ENCODE results near the gene BST2. TPM values are rescaled to one million over a fixed set of nuclear protein-coding genes. Genes with fewer than 3 reads are reported as not detected.

Gene BST2
- total RNA-seq, 1 experiment from 2014 or later = 0.84 TPM

GRCh38 chr19:17389288-17389687, 16.1 kb downstream of the BST2 start:
- Histone ChIP-seq H3K9me3 (ENCODE audit: low read length) (no peaks in the 10 kb centered on the region), H3K4me3 (ENCODE audit: low read length) (no peak overlapping the region), H3K79me2 (ENCODE audit: low read length) (no peaks in the 10 kb centered on the region), H3F3A (ENCODE audit: low read length, unreplicated experiment) (no peaks in the 10 kb centered on the region), H2AFZ (ENCODE audit: low read length) (no peak overlapping the region), H3K27ac (ENCODE audit: low read length) (no peak overlapping the region), H3K36me3 (ENCODE audit: low read depth, low read length) (no peaks in the 10 kb centered on the region), H3K27me3 (ENCODE audit: low read length) (no peaks in the 10 kb centered on the region), H3K9me2 (replicated peaks; ENCODE audit: low read length) (no peaks in the 10 kb centered on the region), H3K9ac (ENCODE audit: low read length) (no peak overlapping the region), H4K20me1 (ENCODE audit: low read length) (no peaks in the 10 kb centered on the region), H3K4me1 (ENCODE audit: insufficient read depth, low read length) (peaks cover 11% of the 10 kb centered on the region; the same call in 1 of the 2 replicates), H3K4me2 (ENCODE audit: low read length) (no peak overlapping the region)
- BruUV-seq (replicated peaks) = no TSS peak
- intact Hi-C loops (cut with micrococcal nuclease) = loop anchor here (10.0 kb wide), 1 partner anchor 94 kb away; no protein-coding TSS in a partner anchor
- POLR2A ChIA-PET (ENCODE audit: unreplicated experiment) = no interaction called here
- CTCF ChIA-PET = no interaction called here
- TF ChIP-seq CTCF (conservative IDR thresholded peaks at IDR 0.05; ENCODE audit: low read depth, low read length) (no peak), EZH2phosphoT487 (IDR thresholded peaks at IDR 0.05; ENCODE audit: borderline replicate concordance, low read length) (no peak), EZH2 (IDR thresholded peaks at IDR 0.05; ENCODE audit: low read length, unreplicated experiment) (no peak)
- no peak for DNase-seq
- ATAC-seq = no peak

GRCh38 chr19:17385878-17386611, 19.4 kb downstream of the BST2 start:
- peak; percentile 62 for DNase-seq
- Histone ChIP-seq H3K9me3 (ENCODE audit: low read length) (no peaks in the 10 kb centered on the region), H3K27me3 (ENCODE audit: low read length) (no peaks in the 10 kb centered on the region), H3K9ac (ENCODE audit: low read length) (no peak overlapping the region), H3K4me2 (ENCODE audit: low read length) (no peak overlapping the region), H2AFZ (ENCODE audit: low read length) (peak overlapping the region; percentile 17; the same call in 1 of the 2 replicates), H3K36me3 (ENCODE audit: low read depth, low read length) (no peaks in the 10 kb centered on the region), H3F3A (ENCODE audit: low read length, unreplicated experiment) (no peaks in the 10 kb centered on the region), H3K79me2 (ENCODE audit: low read length) (no peaks in the 10 kb centered on the region), H4K20me1 (ENCODE audit: low read length) (no peaks in the 10 kb centered on the region), H3K9me2 (replicated peaks; ENCODE audit: low read length) (no peaks in the 10 kb centered on the region), H3K4me1 (ENCODE audit: insufficient read depth, low read length) (no peaks in the 10 kb centered on the region), H3K27ac (ENCODE audit: low read length) (no peak overlapping the region), H3K4me3 (ENCODE audit: low read length) (no peak overlapping the region)
- peak; percentile 49 for ATAC-seq
- no TSS peak for BruUV-seq (replicated peaks)
- ChIA-PET CTCF (interaction anchor here (0.6 to 1.0 kb wide), 3 partner anchors 39 to 81 kb away, joined by 3 to 9 read pairs (median 4); partner anchors contain the start of gene MRPL34), POLR2A (ENCODE audit: unreplicated experiment) (no interaction called here)
- TF ChIP-seq EZH2phosphoT487 (IDR thresholded peaks at IDR 0.05; ENCODE audit: borderline replicate concordance, low read length) (no peak), CTCF (conservative IDR thresholded peaks at IDR 0.05; ENCODE audit: low read depth, low read length) (peak; percentile 93)
- intact Hi-C loops (cut with micrococcal nuclease) = loop anchor here (1.0 to 10.0 kb wide), 2 partner anchors 40 to 91 kb away; no protein-coding TSS in a partner anchor
